HEK293T (cell line): ENCODE data around the gene CDH13.

Source experiments
- BHLHE40 ChIP-seq: fragments of 450-650 bp; IDR thresholded peaks from 2 replicates; pipeline ENCODE4 v1.6.1; 2016; ENCODE audit warnings: mild to moderate bottlenecking, moderate library complexity, borderline replicate concordance
- CTBP1 ChIP-seq: fragments of 450-650 bp; IDR thresholded peaks from 2 replicates; pipeline ENCODE4 v1.6.1; 2016; ENCODE audit warnings: borderline replicate concordance
- ELF4 ChIP-seq: fragments of 450-650 bp; IDR thresholded peaks from 2 replicates; pipeline ENCODE4 v1.6.1; 2017; ENCODE audit warnings: antibody characterized with exemption
- FOXA1 ChIP-seq: fragments of 450-650 bp; IDR thresholded peaks from 2 replicates; pipeline ENCODE4 v1.6.1; 2016; ENCODE audit warnings: mild to moderate bottlenecking
- FOXK2 ChIP-seq: fragments of 450-650 bp; IDR thresholded peaks from 2 replicates; pipeline ENCODE4 v1.6.1; 2016; ENCODE audit warnings: mild to moderate bottlenecking
- FOXM1 ChIP-seq: fragments of 450-650 bp; IDR thresholded peaks from 2 replicates; pipeline ENCODE4 v1.6.1; 2017; ENCODE audit warnings: mild to moderate bottlenecking, borderline replicate concordance
- HDGF ChIP-seq: fragments of 450-650 bp; IDR thresholded peaks from 2 replicates; pipeline ENCODE4 v1.6.1; 2017; ENCODE audit warnings: antibody characterized with exemption, borderline replicate concordance
- L3MBTL2 ChIP-seq: fragments of 450-650 bp; conservative IDR thresholded peaks from 2 replicates; pipeline ENCODE4 v1.6.1; 2016; ENCODE audit warnings: mild to moderate bottlenecking
- LEF1 ChIP-seq: fragments of 450-650 bp; IDR thresholded peaks from 2 replicates; pipeline ENCODE4 v1.6.1; 2017; ENCODE audit warnings: mild to moderate bottlenecking, borderline replicate concordance
- NFRKB ChIP-seq: fragments of 450-650 bp; IDR thresholded peaks from 2 replicates; pipeline ENCODE4 v1.6.1; 2016; ENCODE audit warnings: mild to moderate bottlenecking, moderate library complexity
- SP1 ChIP-seq: fragments of 450-650 bp; IDR thresholded peaks from 2 replicates; pipeline ENCODE4 v1.6.1; 2017
- SUZ12 ChIP-seq: fragments of 450-650 bp; IDR thresholded peaks from 2 replicates; pipeline ENCODE4 v1.6.1; 2016; ENCODE audit warnings: mild to moderate bottlenecking
- TF ChIP-seq, protein P1 (sequence below): fragments of 450-650 bp; IDR thresholded peaks from 2 replicates; pipeline ENCODE4 v1.6.1; 2016

DNA sequence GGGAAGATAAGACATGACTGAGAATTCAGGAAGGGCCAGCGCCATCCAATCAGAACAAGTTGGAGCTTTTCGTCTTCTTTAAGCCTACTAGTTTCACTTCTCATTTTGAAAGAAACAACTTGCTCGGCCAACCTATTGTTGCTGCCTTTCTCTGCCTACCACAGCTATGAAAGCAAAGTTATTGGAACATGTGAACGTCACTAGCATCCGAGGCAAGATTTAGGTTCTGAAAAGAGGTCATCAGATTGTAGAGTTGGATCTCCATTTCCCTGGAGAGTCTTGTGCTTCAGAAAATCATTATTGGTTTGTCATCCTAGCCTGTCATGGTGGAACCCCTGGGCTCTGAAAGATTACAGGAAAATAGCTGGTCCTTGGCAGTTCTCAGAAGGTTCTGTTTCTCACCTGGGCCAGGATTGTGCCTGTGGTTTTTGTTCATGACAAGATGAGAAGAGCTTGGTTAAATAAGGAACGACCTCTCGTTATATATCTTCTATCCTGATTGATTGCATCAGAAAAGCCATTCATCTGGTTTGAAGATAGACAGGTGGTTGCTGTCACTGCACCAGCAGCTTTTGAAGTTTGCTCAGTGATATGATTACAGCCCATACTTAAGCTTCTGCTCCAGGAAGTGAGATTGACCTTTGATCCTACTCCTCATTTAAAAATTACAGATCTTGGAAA lies 25.3 kb downstream of the CDH13 start:
- no peak for TF ChIP-seq SP1
- TF ChIP-seq FOXM1: no peak
- TF ChIP-seq ELF4: no peak
- no peak for TF ChIP-seq L3MBTL2
- no peak for TF ChIP-seq HDGF
- TF ChIP-seq FOXA1: no peak
- no peak for TF ChIP-seq NFRKB
- no peak for TF ChIP-seq LEF1
- TF ChIP-seq CTBP1: no peak
- no peak for TF ChIP-seq SUZ12
- TF ChIP-seq BHLHE40: no peak
- TF ChIP-seq, protein P1, sequence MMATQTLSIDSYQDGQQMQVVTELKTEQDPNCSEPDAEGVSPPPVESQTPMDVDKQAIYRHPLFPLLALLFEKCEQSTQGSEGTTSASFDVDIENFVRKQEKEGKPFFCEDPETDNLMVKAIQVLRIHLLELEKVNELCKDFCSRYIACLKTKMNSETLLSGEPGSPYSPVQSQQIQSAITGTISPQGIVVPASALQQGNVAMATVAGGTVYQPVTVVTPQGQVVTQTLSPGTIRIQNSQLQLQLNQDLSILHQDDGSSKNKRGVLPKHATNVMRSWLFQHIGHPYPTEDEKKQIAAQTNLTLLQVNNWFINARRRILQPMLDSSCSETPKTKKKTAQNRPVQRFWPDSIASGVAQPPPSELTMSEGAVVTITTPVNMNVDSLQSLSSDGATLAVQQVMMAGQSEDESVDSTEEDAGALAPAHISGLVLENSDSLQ: no peak
- TF ChIP-seq FOXK2: no peak
